Left colon (tissue), 2 donors: ENCODE data around the gene TMEM150B. TPM values are rescaled to one million over a fixed set of nuclear protein-coding genes. Genes with fewer than 3 reads are reported as not detected.
A peak's percentile ranks its signal among the peaks of the same experiment; 100 is the strongest.

Source experiments
- ATAC-seq: fragments of 200-7000 bp; cut with Tn5 transposase; one replicate; pipeline ENCODE4 v1.9.1; 2020; ENCODE audit warnings: mild to moderate bottlenecking, moderate library complexity
- DNase-seq, 2 donors: peaks; one replicate each; pipeline ENCODE4 v3.0.0-alpha.2; 2020
- intact Hi-C, 2 donors: fragments of 100-400 bp; cut with DNase I in 1 of 2; cut with micrococcal nuclease in 1 of 2; formaldehyde crosslinking; loops; one replicate each; pipeline versions ENCODE4 v1.11.2 to v1.14.0; 2022; cut with DNase I, micrococcal nuclease
- total RNA-seq, 2 donors: library from RNA; stranded (reverse); fragmentation: NEBNext Ultra II Directional; extraction: Animal tissue kit (Norgen Biotek cat#: 25700); gene quantifications; one replicate each; pipeline ENCODE4 v1.2.1, GENCODE V29; 2021
- donor health status: DM: no; HTN: no; CAD: no.
- donor health status: DM: yes; HTN: yes; CAD: no.

TMEM150B gene
- total RNA-seq, 2 donors from 2014 or later, result 50.2 to 54.6 TPM

DNA sequence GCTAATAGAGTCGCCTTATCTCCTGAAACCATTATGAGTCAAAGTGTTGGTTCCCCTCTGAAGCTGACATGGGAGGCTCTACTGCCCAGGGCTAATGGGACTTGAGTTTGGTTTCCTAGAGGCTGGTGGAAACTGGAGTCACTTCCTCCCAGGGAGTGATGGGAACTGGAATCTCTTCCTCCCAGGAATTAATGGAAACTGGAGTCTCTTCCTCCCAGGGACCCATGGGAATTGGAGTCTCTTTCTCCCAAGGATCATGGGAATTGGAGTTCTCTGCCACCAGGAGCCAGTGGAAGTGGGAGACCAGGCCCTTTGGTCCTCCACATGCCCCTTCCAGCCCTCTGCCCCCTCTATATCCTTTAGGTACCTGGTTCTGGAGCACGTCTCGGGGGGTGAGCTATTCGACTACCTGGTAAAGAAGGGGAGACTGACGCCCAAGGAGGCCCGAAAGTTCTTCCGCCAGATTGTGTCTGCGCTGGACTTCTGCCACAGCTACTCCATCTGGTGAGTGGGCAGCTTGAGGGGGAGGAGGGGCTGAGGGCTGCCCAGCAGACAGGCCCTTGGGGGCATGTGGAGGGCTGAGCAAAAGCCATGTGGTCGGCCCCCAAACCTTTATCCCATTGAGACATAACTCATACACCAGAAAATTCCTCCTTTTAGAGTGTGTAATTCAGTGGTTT is 35.9 kb downstream of the TMEM150B start:
- intact Hi-C loops, result no loop called here
- no peak for DNase-seq
- ATAC-seq, result no peak

DNA sequence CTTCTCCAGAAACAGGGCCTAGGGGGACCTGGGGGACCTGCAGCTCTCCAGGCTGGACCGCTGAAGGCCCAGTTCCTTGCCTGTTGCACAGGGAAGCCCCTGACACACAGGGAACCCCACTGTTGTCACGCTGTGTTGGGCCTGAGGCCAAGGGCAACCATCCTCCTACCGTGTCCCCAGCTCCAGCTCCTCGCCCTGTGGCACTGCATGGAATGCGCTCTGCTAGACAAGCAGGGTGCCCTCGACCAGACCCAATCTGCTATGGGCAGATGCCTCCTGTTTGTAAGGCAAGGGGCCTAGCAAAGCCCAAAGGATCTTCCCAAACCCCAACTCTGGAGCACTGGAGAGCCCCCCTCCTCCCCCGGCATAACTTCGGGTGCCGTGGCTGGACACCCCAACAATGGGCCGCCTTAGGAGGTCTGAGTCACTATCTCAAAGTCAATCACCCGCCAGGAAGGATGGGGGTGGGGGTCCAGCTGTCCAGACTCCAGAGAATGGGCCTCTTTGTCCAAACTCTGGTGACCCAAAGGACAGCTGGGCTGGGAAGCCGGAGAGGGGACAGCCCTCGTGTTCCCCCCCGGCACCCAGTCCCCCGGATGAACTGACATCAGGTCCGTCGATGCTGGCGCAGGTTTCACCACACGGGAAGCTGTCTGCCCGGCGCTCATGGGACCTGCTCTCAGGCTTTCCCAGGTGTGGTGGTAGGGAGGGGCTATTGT is 37.6 kb downstream of the TMEM150B start:
- DNase-seq, result no peak
- ATAC-seq, result no peak
- intact Hi-C loops, result no loop called here

DNA sequence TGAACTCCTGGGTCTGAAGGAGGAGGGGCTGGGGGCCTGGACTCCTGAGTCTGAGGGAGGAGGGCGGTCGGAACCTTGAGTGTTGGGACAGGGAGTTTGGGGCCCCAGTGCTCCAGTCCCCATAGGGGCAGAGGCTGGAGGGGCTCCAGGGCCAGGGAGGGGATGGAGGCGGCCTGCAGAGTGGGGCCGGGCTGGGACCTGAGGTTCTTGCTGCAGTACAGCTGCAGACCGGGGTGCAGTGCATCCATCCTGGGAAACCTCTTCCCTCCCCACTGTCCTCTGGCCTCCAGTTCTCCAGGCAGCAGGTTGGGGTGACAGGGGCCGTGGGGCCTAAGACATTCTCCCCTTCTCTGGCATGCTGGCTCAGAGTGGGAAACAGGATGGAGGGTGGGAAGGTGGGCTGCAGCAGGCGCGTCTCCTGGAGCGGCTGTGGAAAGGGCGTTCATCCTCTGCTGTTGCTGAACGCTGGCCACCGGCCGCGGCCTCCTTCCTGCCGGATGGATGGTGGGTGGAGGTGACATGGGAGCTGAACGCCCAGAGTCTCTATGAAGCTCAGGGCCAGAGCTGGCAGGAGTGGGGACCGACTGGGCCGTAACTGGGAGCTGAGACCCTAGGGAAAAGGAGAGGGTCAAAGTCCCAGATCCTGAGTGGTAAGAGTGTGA is 39.8 kb downstream of the TMEM150B start:
- ATAC-seq, result no peak
- intact Hi-C loops, result no loop called here

GRCh38 chr19:55284405-55285058 is 40.6 kb downstream of the TMEM150B start:
- intact Hi-C loops, result no loop called here
- no peak for ATAC-seq
- no peak for DNase-seq

More for the DNA sequence above, 39.8 kb downstream of the TMEM150B start:
- DNase-seq, result no peak

DNA sequence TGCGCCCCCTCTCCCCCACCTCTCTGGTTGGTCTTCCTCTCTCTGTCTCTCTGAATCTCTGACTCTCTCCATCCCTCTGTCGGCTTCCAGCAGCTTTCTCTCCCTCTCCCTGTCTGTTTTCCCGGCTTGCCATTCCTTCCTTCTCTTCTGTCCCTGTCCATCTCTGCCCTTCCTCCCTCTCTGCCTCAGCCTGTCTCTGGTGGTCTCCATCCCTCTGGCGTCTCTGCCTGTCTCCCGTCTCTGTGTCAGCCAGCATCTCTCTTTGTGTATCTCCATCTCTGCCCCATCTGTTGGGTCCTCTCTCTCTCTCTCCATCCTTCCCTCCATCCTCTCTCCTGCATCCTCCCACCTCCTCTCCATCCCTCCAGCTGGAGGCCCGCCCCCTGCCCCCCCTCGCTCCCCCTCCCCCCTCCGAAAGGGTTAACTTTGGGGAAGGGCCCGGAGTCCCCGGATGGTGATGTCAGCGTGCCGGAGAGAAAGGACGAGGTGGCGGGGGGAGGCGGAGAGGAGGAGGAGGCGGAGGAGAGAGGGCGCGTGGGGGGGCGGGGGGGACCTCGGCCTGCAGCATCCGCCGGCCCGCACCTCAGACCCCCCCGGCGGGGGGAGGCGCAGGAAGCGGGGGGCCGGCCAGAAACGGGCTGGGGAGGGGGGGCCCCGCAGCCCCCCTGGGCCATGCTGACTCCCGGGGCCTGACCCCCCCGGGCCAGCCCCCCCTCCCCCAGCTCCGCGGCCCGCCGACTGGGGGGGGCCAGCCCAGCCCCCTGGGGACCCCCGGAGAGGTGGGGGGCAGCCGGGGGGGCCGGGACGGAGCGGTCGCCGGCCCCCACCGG is 41.4 kb downstream of the TMEM150B start, which contains the start of gene BRSK1:
Gene BRSK1 (plus strand): TSS at position 450 of the 830 bp plus-strand sequence. CDS start 446 bp downstream, outside the sequence.
- intact Hi-C loops, result no loop called here
- ATAC-seq, result no peak
- DNase-seq, result peak; percentile 37 to 54

DNA sequence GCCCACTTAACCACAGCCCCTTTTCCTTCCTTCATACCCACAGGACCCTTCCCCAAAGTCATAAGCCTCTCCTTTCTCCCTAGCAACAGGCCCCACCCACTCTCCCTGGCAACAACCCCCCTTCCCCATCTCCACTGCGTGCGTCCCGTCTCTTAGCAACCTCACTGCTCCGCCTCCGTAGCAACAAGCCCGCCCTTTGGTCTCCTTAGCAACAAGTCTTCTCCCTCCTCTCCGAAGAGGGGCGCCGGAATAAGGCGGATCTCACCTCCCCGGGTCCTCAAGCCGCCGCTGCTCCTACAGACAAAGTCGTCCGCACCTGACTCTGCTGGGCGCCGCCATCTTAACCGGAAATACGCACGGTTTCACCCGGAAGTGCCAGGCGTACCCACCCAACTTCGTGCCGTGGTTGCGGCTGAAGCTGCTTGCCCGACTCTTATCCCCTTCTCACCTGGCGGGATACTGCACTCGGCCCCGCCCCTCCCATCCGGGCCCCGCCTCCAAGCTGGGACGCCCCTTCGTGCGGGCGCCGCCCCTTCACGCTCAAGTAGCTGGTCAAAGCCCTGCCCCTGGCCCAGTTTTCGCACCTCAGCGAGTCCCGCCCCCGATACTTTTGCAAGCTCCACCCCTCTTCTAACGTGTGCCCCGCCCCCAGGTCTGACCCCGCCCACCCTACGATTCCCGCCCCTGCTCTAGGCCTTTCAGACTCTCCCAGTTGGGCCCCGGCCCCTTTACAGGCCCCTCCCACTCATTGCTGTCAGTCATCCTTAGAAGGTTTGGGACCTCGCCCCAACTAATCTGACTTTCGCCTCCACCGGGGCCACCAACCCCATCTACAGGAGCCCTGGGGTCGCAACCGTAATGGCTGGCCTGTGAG is 45.1 kb downstream of the TMEM150B start, which contains the start of gene HSPBP1:
Gene HSPBP1 (minus strand): TSS at position 341 of the 874 bp plus-strand sequence. CDS start 502 bp downstream, outside the sequence.
- intact Hi-C loops, result no loop called here
- DNase-seq (peak; percentile 96 to 97), ATAC-seq (peak; percentile 93)

GRCh38 chr19:55279340-55279739 is 45.8 kb downstream of the TMEM150B start:
- intact Hi-C loops, result no loop called here
- DNase-seq (no peak), ATAC-seq (no peak)

- ATAC-seq (no peak), DNase-seq (no peak)
- intact Hi-C loops, result no loop called here
These were observed 46.6 kb downstream of the TMEM150B start for GRCh38 chr19:55278391-55279135.

DNA sequence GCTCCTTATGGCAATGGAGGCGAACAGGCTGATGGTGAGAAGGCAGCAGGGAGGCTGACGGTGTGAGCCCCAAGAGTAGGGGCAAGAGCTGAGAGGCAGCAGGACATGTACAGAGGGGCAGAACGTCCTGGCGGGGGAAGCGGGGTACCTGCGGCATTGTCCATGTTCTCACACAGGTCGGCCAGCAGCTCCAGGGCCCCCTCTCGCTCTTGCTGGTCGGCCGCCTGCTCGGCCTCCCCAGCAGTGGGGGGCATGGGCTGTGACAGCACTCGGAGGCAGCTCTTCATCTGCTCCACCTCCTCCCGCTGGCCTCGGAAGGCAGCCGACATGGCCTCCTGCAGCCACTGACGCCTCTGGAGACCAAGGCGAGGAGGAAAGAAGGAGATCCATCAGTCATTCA is 47.6 kb downstream of the TMEM150B start:
- no peak for DNase-seq
- intact Hi-C loops, result no loop called here
- no peak for ATAC-seq

- peak; percentile 30 for ATAC-seq
- intact Hi-C loops, result no loop called here
- DNase-seq, result no peak
These were observed 48.3 kb downstream of the TMEM150B start for GRCh38 chr19:55276720-55277430.

DNA sequence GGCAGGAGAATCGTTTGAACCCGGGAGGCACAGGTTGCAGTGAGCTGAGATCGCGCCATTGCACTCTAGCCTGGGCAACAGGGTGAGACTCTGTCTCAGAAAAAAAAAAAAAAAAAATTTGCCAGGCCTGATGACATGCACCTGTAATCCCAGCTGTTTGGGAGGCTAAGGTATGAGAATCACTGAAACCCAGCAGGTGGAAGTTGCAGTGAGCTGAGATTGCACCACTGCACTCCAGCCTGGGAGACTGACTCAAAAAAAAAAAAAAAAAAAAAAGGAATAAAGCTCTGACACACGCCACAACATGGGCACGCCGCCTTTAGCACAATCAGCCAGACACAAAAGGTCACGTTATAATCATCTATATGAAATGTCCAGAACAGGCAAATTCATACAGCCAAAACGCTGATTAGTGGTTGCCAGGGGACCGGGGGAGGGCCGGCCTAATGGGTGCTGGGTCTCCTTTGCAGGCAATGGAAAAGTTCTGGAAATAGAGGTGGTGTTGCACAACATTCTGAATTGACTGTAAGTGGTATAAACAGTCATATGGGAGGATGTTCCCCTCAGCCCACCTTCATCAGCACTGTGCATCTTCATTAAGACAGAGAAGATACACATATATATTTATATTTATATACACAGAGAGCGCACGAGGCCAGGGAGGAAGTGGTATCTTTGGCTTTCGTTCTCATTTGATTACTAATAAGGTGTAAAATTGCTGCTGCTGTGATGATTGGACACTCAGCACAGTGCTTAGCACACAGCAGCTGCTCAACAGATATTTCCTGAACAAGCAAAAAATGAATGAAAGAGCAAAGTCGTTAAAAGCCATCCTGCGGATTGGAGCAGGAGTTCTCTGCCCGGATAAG is 49.1 kb downstream of the TMEM150B start:
- DNase-seq, result no peak
- intact Hi-C loops, result no loop called here
- ATAC-seq, result no peak

- intact Hi-C loops, result no loop called here
- ATAC-seq, result no peak
- no peak for DNase-seq
These were observed 51.0 kb downstream of the TMEM150B start for GRCh38 chr19:55273978-55274707.

GRCh38 chr19:55272142-55272541 is 53.0 kb downstream of the TMEM150B start:
- DNase-seq (no peak), ATAC-seq (no peak)
- intact Hi-C loops, result no loop called here

- intact Hi-C loops, result no loop called here
- DNase-seq, result no peak
- no peak for ATAC-seq
These were observed 54.8 kb downstream of the TMEM150B start for GRCh38 chr19:55270172-55270942.
